ENCODE data around the gene IL27RA.

IL27RA gene

DNA sequence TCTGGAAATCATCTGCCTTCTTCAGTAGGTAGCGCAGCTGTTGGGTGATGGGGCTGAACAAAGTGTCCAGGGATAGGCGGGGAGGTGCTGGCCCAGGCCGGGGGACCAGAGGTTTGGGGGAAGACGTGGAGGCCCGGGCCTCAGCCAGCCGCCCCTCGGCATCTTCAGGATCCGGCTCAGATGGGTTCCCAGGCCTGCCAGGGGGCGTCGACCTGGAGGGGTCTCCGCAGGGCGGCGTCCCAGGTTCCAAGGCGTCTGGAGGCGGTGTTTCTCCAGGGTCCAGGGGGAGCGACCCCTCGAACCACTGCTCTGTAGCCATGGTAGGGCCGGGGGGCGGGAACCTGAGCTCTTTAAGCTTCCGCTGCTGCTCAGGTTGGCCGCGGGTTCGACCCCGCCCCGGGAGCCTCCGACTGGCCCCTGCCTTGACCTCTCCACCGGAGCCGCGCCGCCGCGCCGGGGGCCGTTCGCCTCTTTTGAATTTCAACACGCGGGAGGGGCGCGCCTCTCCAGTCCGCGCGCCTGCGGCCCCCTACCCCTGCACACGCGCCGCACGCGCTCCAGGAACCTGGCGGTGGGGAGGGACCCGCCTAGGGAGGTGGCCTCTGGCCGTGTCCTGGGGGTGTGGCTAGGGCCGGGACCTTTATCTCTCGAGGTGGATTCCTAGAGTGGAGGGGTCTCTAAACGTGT, 53.9 kb downstream of the IL27RA start, which contains the start of gene C19orf67:
C19orf67 (minus strand) TSS at position 475 of the 687 bp plus-strand sequence; CDS start at position 319, 156 bp downstream.
- TF ChIP-seq, protein P1, sequence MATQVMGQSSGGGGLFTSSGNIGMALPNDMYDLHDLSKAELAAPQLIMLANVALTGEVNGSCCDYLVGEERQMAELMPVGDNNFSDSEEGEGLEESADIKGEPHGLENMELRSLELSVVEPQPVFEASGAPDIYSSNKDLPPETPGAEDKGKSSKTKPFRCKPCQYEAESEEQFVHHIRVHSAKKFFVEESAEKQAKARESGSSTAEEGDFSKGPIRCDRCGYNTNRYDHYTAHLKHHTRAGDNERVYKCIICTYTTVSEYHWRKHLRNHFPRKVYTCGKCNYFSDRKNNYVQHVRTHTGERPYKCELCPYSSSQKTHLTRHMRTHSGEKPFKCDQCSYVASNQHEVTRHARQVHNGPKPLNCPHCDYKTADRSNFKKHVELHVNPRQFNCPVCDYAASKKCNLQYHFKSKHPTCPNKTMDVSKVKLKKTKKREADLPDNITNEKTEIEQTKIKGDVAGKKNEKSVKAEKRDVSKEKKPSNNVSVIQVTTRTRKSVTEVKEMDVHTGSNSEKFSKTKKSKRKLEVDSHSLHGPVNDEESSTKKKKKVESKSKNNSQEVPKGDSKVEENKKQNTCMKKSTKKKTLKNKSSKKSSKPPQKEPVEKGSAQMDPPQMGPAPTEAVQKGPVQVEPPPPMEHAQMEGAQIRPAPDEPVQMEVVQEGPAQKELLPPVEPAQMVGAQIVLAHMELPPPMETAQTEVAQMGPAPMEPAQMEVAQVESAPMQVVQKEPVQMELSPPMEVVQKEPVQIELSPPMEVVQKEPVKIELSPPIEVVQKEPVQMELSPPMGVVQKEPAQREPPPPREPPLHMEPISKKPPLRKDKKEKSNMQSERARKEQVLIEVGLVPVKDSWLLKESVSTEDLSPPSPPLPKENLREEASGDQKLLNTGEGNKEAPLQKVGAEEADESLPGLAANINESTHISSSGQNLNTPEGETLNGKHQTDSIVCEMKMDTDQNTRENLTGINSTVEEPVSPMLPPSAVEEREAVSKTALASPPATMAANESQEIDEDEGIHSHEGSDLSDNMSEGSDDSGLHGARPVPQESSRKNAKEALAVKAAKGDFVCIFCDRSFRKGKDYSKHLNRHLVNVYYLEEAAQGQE (IDR thresholded peaks at IDR 0.05; ENCODE audit: low read depth): no peak
- no peak for TF ChIP-seq EP300 (IDR thresholded peaks at IDR 0.05; ENCODE audit: borderline replicate concordance)
- TF ChIP-seq TCF12 (IDR thresholded peaks at IDR 0.05; ENCODE audit: low read depth): no peak
- TF ChIP-seq TAF1 (IDR thresholded peaks at IDR 0.05; ENCODE audit: low read depth): no peak
- no peak for TF ChIP-seq CEBPB (IDR thresholded peaks at IDR 0.05)
- TF ChIP-seq, protein P2, sequence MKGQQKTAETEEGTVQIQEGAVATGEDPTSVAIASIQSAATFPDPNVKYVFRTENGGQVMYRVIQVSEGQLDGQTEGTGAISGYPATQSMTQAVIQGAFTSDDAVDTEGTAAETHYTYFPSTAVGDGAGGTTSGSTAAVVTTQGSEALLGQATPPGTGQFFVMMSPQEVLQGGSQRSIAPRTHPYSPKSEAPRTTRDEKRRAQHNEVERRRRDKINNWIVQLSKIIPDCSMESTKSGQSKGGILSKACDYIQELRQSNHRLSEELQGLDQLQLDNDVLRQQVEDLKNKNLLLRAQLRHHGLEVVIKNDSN (IDR thresholded peaks at IDR 0.05): no peak
- no peak for TF ChIP-seq YY1 (IDR thresholded peaks at IDR 0.05; ENCODE audit: low read depth)
- TF ChIP-seq EGR1 (IDR thresholded peaks at IDR 0.05): no peak
- no peak for TF ChIP-seq ZBTB7A (IDR thresholded peaks at IDR 0.05; ENCODE audit: low read depth)
- TF ChIP-seq RAD21 (IDR thresholded peaks at IDR 0.05; ENCODE audit: low read depth): no peak
- no peak for TF ChIP-seq CREB1 (IDR thresholded peaks at IDR 0.05; ENCODE audit: low read depth)
- no peak for TF ChIP-seq FOXM1 (IDR thresholded peaks at IDR 0.05; ENCODE audit: borderline replicate concordance, low read depth)
- TF ChIP-seq TEAD4 (IDR thresholded peaks at IDR 0.05): no peak
- no peak for TF ChIP-seq NFIC (IDR thresholded peaks at IDR 0.05)
- TF ChIP-seq, protein P3, sequence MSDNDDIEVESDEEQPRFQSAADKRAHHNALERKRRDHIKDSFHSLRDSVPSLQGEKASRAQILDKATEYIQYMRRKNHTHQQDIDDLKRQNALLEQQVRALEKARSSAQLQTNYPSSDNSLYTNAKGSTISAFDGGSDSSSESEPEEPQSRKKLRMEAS (IDR thresholded peaks at IDR 0.05): no peak

DNA sequence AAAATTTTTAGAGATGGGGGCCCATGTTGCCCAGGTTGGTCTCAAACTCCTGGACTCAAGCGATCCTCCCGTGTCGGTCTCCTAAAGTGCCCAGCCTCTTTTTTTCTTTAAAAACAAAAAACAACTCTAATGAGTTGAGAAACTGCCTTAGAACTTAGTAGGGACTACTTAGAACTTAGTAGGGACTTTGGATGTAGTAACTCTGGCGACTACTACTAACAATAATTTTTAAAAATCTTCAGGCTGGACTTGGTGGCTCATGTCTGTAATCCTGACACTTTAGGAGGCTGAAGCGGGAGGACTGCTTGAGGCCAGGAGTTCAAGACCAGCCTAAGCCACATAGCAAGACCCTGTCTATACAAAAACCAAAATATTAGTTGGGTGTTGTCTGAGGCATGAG, 54.5 kb downstream of the IL27RA start:
- TF ChIP-seq TAF1 (IDR thresholded peaks at IDR 0.05; ENCODE audit: low read depth): no peak
- TF ChIP-seq, protein P1 (IDR thresholded peaks at IDR 0.05; ENCODE audit: low read depth): no peak

DNA sequence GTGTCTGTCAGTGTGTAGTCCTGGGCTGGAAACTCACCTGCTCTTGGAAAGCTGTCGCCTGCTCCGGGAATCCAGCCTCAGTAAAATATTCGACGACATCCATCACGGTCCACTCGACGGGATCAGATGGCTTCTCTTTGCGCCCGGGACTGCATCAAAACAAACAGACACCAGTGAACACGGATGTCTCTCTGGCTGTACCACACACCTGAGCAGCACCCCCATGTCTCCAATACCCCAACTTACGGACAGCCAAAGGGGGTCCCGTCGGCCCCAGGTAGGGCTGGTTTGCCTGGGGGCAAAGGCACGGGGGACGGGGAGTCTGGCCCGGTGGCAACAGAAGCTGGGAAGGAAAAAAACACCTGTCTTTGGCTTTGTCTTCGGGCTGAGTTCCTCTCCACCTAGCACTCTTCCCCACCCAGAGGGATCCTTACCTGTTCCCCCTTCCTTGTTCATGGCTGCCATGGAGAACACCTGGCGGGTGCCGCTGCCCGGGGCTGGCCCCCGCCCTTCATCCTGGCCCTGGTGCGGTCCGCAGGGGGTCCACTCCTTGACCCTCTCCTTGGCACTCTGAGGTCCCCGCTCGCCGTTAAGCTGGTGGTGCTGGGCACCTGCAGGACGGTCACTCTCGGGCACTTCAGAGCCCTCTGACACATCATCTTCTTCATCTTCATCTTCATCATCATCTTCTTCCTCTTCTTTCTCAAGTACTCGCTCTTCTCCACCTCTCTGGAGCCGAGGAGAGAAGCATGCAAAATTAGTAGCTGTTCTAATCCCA, 57.3 kb downstream of the IL27RA start:
- TF ChIP-seq EP300 (IDR thresholded peaks at IDR 0.05; ENCODE audit: borderline replicate concordance) (no peak), TEAD4 (IDR thresholded peaks at IDR 0.05) (no peak), ZBTB7A (IDR thresholded peaks at IDR 0.05; ENCODE audit: low read depth) (no peak), FOXM1 (IDR thresholded peaks at IDR 0.05; ENCODE audit: borderline replicate concordance, low read depth) (no peak), CEBPB (IDR thresholded peaks at IDR 0.05) (no peak), NFIC (IDR thresholded peaks at IDR 0.05) (no peak), YY1 (IDR thresholded peaks at IDR 0.05; ENCODE audit: low read depth) (no peak), RAD21 (IDR thresholded peaks at IDR 0.05; ENCODE audit: low read depth) (no peak)
- TF ChIP-seq, protein P3 (IDR thresholded peaks at IDR 0.05): no peak

DNA sequence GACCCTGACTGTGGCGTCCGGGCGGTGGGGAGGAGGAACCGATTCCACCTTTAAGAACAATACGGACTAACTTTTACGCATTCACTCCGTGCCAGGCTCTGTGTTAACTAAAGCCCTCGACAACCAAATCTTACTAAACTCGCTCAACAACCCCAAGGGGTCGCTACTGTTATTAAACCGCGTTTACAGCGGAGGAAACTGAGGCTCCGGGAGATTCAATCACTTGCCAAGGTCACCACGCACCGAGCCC, 57.8 kb downstream of the IL27RA start:
- TF ChIP-seq, protein P3 (IDR thresholded peaks at IDR 0.05): no peak
- TF ChIP-seq CEBPB (IDR thresholded peaks at IDR 0.05) (no peak), FOXM1 (IDR thresholded peaks at IDR 0.05; ENCODE audit: borderline replicate concordance, low read depth) (no peak), EGR1 (IDR thresholded peaks at IDR 0.05) (no peak), TEAD4 (IDR thresholded peaks at IDR 0.05) (no peak), TCF12 (IDR thresholded peaks at IDR 0.05; ENCODE audit: low read depth) (no peak), NFIC (IDR thresholded peaks at IDR 0.05) (no peak), TAF1 (IDR thresholded peaks at IDR 0.05; ENCODE audit: low read depth) (no peak), CREB1 (IDR thresholded peaks at IDR 0.05; ENCODE audit: low read depth) (no peak)
- TF ChIP-seq, protein P2 (IDR thresholded peaks at IDR 0.05): no peak
- TF ChIP-seq, protein P1 (IDR thresholded peaks at IDR 0.05; ENCODE audit: low read depth): no peak
